ENCODE measurements around the gene TSPAN11. TPM values are rescaled to one million over a fixed set of nuclear protein-coding genes. Genes with fewer than 3 reads are reported as not detected.

The TSPAN11 gene
- total and polyA plus RNA-seq, 4 donors = 9.3 to 48.6 (median 28.4) TPM

DNA sequence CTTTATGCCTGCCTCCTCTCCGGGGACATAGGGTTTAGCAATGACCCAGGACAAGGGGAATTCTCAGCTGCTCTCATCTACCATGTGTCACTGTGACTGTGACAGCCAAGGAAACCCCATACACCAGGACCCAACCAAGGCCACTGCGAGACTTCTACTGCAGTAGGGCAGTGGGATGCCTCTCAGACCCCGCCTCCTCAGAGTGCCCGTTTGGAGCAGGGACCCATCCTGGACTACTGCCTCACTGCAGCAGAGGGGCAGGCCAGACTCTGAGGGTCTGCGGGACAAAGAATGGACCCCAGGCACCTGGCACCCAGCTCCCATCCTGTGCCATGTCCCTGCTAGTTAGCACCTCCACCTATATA, 75.8 kb downstream of the TSPAN11 start:
- WGBS (ENCODE audit: insufficient coverage) = 85% methylated on average over 4 of the region's 5 CpGs
- Histone ChIP-seq H3K4me3 (ENCODE audit: low read depth, low read length) (no peak overlapping the region), H3K4me1 (ENCODE audit: control insufficient read depth, insufficient read depth, low read length) (no peaks in the 10 kb centered on the region), H3K9me3 (ENCODE audit: control insufficient read depth, insufficient read depth, low read length) (no peaks in the 10 kb centered on the region), H3K27ac (ENCODE audit: low read depth, low read length) (no peak overlapping the region), H3K27me3 (ENCODE audit: control insufficient read depth, insufficient read depth, low read length) (no peaks in the 10 kb centered on the region), H3K36me3 (ENCODE audit: control insufficient read depth, insufficient read depth, low read length) (no peaks in the 10 kb centered on the region)
- no peak for DNase-seq (ENCODE audit: low read depth in 4 of 6, low spot score in 6 of 6)

- Histone ChIP-seq H3K9me3 (ENCODE audit: control insufficient read depth, insufficient read depth, low read length) (no peaks in the 10 kb centered on the region), H3K36me3 (ENCODE audit: control insufficient read depth, insufficient read depth, low read length) (no peaks in the 10 kb centered on the region), H3K4me3 (ENCODE audit: low read depth, low read length) (no peak overlapping the region), H3K27ac (ENCODE audit: low read depth, low read length) (no peak overlapping the region), H3K4me1 (ENCODE audit: control insufficient read depth, insufficient read depth, low read length) (no peaks in the 10 kb centered on the region), H3K27me3 (ENCODE audit: control insufficient read depth, insufficient read depth, low read length) (no peaks in the 10 kb centered on the region)
- no peak for DNase-seq (ENCODE audit: low read depth in 4 of 6, low spot score in 6 of 6)
- WGBS (ENCODE audit: insufficient coverage) = 100% methylated on average over 1 of the region's 1 CpG
These were observed 76.5 kb downstream of the TSPAN11 start for GRCh38 chr12:31002999-31003398.

- 96% methylated on average over 7 of the region's 7 CpGs for WGBS (ENCODE audit: insufficient coverage)
- Histone ChIP-seq H3K36me3 (ENCODE audit: control insufficient read depth, insufficient read depth, low read length) (no peaks in the 10 kb centered on the region), H3K27me3 (ENCODE audit: control insufficient read depth, insufficient read depth, low read length) (no peaks in the 10 kb centered on the region), H3K4me1 (ENCODE audit: control insufficient read depth, insufficient read depth, low read length) (peaks cover 4% of the 10 kb centered on the region), H3K4me3 (ENCODE audit: low read depth, low read length) (no peak overlapping the region), H3K27ac (ENCODE audit: low read depth, low read length) (no peak overlapping the region), H3K9me3 (ENCODE audit: control insufficient read depth, insufficient read depth, low read length) (no peaks in the 10 kb centered on the region)
- no peak for DNase-seq (ENCODE audit: low read depth in 4 of 6, low spot score in 6 of 6)
These were observed 77.5 kb downstream of the TSPAN11 start for GRCh38 chr12:31003861-31004640.

GRCh38 chr12:31004666-31005065, 78.1 kb downstream of the TSPAN11 start:
- Histone ChIP-seq H3K4me3 (ENCODE audit: low read depth, low read length) (no peak overlapping the region), H3K27me3 (ENCODE audit: control insufficient read depth, insufficient read depth, low read length) (no peaks in the 10 kb centered on the region), H3K27ac (ENCODE audit: low read depth, low read length) (no peak overlapping the region), H3K9me3 (ENCODE audit: control insufficient read depth, insufficient read depth, low read length) (no peaks in the 10 kb centered on the region), H3K36me3 (ENCODE audit: control insufficient read depth, insufficient read depth, low read length) (no peaks in the 10 kb centered on the region), H3K4me1 (ENCODE audit: control insufficient read depth, insufficient read depth, low read length) (peaks cover 4% of the 10 kb centered on the region)
- WGBS (ENCODE audit: insufficient coverage) = 72% methylated on average over 2 of the region's 5 CpGs
- DNase-seq (ENCODE audit: low read depth in 4 of 6, low spot score in 6 of 6) = no peak

DNA sequence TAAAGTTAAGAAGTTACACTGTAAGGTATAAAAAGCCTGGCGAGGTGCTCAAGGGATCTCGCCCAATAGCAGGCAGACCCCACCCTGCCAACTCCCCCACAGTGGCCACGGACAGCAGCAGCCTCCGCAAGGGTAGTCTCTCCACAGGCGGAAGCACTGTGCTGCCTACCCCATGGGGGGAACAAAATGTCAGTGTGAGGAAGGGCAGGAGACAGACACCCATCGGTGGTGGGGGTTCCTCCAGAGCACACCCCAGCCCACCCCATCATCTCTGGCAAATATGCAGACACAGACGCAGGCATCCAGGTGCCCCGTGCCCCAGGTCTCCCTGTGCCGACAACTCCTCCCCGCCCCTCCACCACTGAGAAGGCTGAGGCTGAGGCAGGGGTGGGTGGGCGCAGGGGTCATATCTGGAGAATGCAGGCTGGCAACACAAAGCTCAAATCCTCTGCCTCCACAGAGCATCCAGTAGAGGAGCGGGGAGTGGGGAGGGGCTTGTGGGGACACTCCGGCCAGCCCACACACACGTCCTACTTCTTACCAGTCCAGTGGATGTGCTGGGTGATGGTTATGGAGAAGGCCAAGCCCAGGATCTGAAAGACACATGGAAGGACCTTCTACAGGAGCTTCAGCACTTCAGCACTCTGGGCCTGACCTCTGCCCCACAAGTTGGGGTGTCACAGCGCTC, 78.9 kb downstream of the TSPAN11 start:
- no peaks in the 10 kb centered on the region for H3K9me3 ChIP-seq (ENCODE audit: control insufficient read depth, insufficient read depth, low read length)
- no peak overlapping the region for H3K4me3 ChIP-seq (ENCODE audit: low read depth, low read length)
- DNase-seq (ENCODE audit: low read depth in 4 of 6, low spot score in 6 of 6) = no peak
- 100% methylated on average over 1 of the region's 15 CpGs for WGBS (ENCODE audit: insufficient coverage)
- H3K27ac ChIP-seq (ENCODE audit: low read depth, low read length) = no peak overlapping the region
- peaks cover 4% of the 10 kb centered on the region for H3K4me1 ChIP-seq (ENCODE audit: control insufficient read depth, insufficient read depth, low read length)
- H3K27me3 ChIP-seq (ENCODE audit: control insufficient read depth, insufficient read depth, low read length) = no peaks in the 10 kb centered on the region
- H3K36me3 ChIP-seq (ENCODE audit: control insufficient read depth, insufficient read depth, low read length) = no peaks in the 10 kb centered on the region

- 96% methylated on average over 4 of the region's 4 CpGs for WGBS (ENCODE audit: insufficient coverage)
- Histone ChIP-seq H3K4me1 (ENCODE audit: control insufficient read depth, insufficient read depth, low read length) (peaks cover 4% of the 10 kb centered on the region), H3K27me3 (ENCODE audit: control insufficient read depth, insufficient read depth, low read length) (no peaks in the 10 kb centered on the region), H3K4me3 (ENCODE audit: low read depth, low read length) (no peak overlapping the region), H3K9me3 (ENCODE audit: control insufficient read depth, insufficient read depth, low read length) (no peaks in the 10 kb centered on the region), H3K36me3 (ENCODE audit: control insufficient read depth, insufficient read depth, low read length) (no peaks in the 10 kb centered on the region), H3K27ac (ENCODE audit: low read depth, low read length) (no peak overlapping the region)
- no peak for DNase-seq (ENCODE audit: low read depth in 4 of 6, low spot score in 6 of 6)
These were observed 79.4 kb downstream of the TSPAN11 start for GRCh38 chr12:31005944-31006361.

DNA sequence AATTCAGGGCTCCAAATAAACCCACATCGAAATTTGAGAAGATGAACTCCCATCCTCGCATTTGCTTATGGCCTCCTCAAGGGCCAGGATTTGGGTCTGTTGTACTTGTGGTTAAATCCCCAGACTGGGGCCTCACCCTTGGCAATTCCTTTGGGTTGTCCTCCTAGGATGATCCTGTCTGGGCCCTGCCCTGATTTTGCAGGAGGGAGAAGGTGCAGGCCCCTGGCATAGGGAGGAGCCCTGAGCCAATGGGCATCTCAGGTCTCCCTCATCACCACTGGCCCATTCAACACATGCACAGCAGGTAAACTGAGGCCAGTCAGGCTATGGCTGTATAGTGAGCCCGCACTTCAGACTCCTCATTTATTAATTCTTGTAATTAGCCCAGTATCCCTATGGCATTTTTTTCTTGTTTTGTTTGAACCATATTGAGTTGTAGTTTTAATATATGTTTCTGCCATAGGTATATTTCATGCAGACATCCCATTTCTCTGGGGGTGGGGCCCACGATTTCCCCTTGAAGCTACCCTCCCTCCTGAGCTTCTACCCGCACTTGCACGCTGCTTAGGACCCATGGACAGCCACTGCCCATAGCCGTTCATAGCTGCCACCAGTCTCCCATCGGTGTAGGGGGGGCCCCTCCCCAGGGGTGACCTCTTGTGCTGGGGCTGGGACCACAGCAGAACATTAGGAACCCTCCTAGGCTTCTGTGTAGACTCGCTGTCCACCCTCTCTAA, 80.0 kb downstream of the TSPAN11 start:
- 88% methylated on average over 7 of the region's 9 CpGs for WGBS (ENCODE audit: insufficient coverage)
- DNase-seq (ENCODE audit: low read depth in 4 of 6, low spot score in 6 of 6) = no peak
- no peak overlapping the region for H3K27ac ChIP-seq (ENCODE audit: low read depth, low read length)

DNA sequence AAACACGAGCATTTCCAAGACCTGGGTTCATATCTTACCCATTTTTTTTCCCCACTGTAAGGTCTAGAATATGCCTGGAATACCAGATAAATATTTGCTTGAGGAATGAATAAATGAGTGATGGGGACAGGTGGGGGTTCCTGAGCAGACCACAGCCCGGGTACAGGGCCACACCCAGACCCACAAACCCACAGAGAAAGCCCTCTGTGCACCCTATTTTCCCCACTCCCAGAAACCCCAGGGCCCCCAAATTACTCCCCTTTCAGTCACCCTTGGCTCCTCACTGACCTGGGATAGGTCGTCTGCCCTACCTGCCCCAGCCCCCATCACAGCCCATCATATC, 80.6 kb downstream of the TSPAN11 start:
- Histone ChIP-seq H3K36me3 (ENCODE audit: control insufficient read depth, insufficient read depth, low read length) (no peaks in the 10 kb centered on the region), H3K27ac (ENCODE audit: low read depth, low read length) (no peak overlapping the region), H3K4me1 (ENCODE audit: control insufficient read depth, insufficient read depth, low read length) (peaks cover 4% of the 10 kb centered on the region), H3K4me3 (ENCODE audit: low read depth, low read length) (no peak overlapping the region), H3K9me3 (ENCODE audit: control insufficient read depth, insufficient read depth, low read length) (no peaks in the 10 kb centered on the region), H3K27me3 (ENCODE audit: control insufficient read depth, insufficient read depth, low read length) (no peaks in the 10 kb centered on the region)
- WGBS (ENCODE audit: insufficient coverage) = 85% methylated on average over 2 of the region's 3 CpGs
- no peak for DNase-seq (ENCODE audit: low read depth in 4 of 6, low spot score in 6 of 6)

More for the DNA sequence above, 80.0 kb downstream of the TSPAN11 start:
- H3K4me1 ChIP-seq (ENCODE audit: control insufficient read depth, insufficient read depth, low read length) = peaks cover 4% of the 10 kb centered on the region
- no peak overlapping the region for H3K4me3 ChIP-seq (ENCODE audit: low read depth, low read length)
- no peaks in the 10 kb centered on the region for H3K36me3 ChIP-seq (ENCODE audit: control insufficient read depth, insufficient read depth, low read length)
- no peaks in the 10 kb centered on the region for H3K27me3 ChIP-seq (ENCODE audit: control insufficient read depth, insufficient read depth, low read length)
- no peaks in the 10 kb centered on the region for H3K9me3 ChIP-seq (ENCODE audit: control insufficient read depth, insufficient read depth, low read length)

GRCh38 chr12:31007636-31008175, 81.2 kb downstream of the TSPAN11 start:
- no peak overlapping the region for H3K4me3 ChIP-seq (ENCODE audit: low read depth, low read length)
- no peaks in the 10 kb centered on the region for H3K36me3 ChIP-seq (ENCODE audit: control insufficient read depth, insufficient read depth, low read length)
- no peaks in the 10 kb centered on the region for H3K27me3 ChIP-seq (ENCODE audit: control insufficient read depth, insufficient read depth, low read length)
- WGBS (ENCODE audit: insufficient coverage) = 100% methylated on average over 1 of the region's 5 CpGs
- H3K27ac ChIP-seq (ENCODE audit: low read depth, low read length) = no peak overlapping the region
- H3K9me3 ChIP-seq (ENCODE audit: control insufficient read depth, insufficient read depth, low read length) = no peaks in the 10 kb centered on the region
- DNase-seq (ENCODE audit: low read depth in 4 of 6, low spot score in 6 of 6) = no peak
- peaks cover 4% of the 10 kb centered on the region for H3K4me1 ChIP-seq (ENCODE audit: control insufficient read depth, insufficient read depth, low read length)
